Thyroid gland (tissue), 4 donors: ENCODE measurements around the gene OSMR. TPM values are rescaled to one million over a fixed set of nuclear protein-coding genes. Genes with fewer than 3 reads are reported as not detected.

Source experiments
- DNase-seq, 2 donors: peaks; one replicate each; pipeline ENCODE4 v3.0.0-alpha.2; 2019
- H3K27ac ChIP-seq, 3 donors: fragments of 200-600 bp; sonication (generic); 1 replicate in 2 of 3; 2 replicates in 1 of 3; pipeline ENCODE4 v1.5.1; 2016 to 2019; ENCODE audit warnings: mild to moderate bottlenecking in 1 of 3, moderate library complexity in 1 of 3
- H3K27me3 ChIP-seq: fragments of 200-600 bp; sonication (generic); one replicate; pipeline ENCODE4 v1.5.1; 2019
- H3K36me3 ChIP-seq, 2 donors: fragments of 200-600 bp; sonication (generic); one replicate each; pipeline ENCODE4 v1.5.1; 2016 to 2019
- H3K4me1 ChIP-seq, 2 donors: fragments of 200-600 bp; sonication (generic); one replicate each; pipeline ENCODE4 v1.5.1; 2017 to 2019
- H3K4me3 ChIP-seq, 3 donors: fragments of 200-600 bp; sonication (generic); replicated peaks in 1 of 3; 1 replicate in 2 of 3; 2 replicates in 1 of 3; pipeline ENCODE4 v1.5.1; 2016; ENCODE audit warnings: mild to moderate bottlenecking in 1 of 3
- H3K9me3 ChIP-seq: fragments of 200-600 bp; sonication (generic); one replicate; pipeline ENCODE4 v1.5.1; 2017
- POLR2A ChIP-seq, 2 donors: fragments of 450-650 bp; IDR thresholded peaks; one replicate each; pipeline ENCODE4 v1.6.1; 2017; ENCODE audit warnings: antibody characterized with exemption in 2 of 2, mild to moderate bottlenecking in 2 of 2, moderate library complexity in 1 of 2
- WGBS, 2 donors: methylation state at CpG; one replicate each; pipeline ENCODE4 v1.1.5; 2017; 5-methylcytosine and 5-hydroxymethylcytosine counted together
- intact Hi-C: fragments of 100-400 bp; cut with DNase I; formaldehyde crosslinking; loops from one replicate; pipeline ENCODE4 v1.15.1; 2023
- total RNA-seq, 4 donors: library from RNA; depleted of rRNA; stranded (reverse); fragments of >200 nt; gene quantifications; one replicate each; pipeline ENCODE4 v1.2.3, GENCODE V29; 2016
- TF ChIP-seq, protein P1 (sequence below), 6 experiments: fragments of 200-600 bp in 3 of 6; fragments of 450-650 bp in 3 of 6; sonication (generic) in 3 of 6; IDR thresholded peaks; one replicate each; pipeline ENCODE4 v1.5.1; 2016 to 2019; ENCODE audit warnings: antibody characterized with exemption in 6 of 6, mild to moderate bottlenecking in 2 of 6, inconsistent platforms in 1 of 6, moderate library complexity in 1 of 6

The OSMR gene
- total RNA-seq, 4 donors from 2014 or later = 18.2 to 104 (median 33.9) TPM

- H3K27ac ChIP-seq = peak overlapping the region in 1 of 3 donors; percentile 7
Measured at GRCh38 chr5:38807570-38808483, 38.0 kb upstream of the OSMR start.

DNA sequence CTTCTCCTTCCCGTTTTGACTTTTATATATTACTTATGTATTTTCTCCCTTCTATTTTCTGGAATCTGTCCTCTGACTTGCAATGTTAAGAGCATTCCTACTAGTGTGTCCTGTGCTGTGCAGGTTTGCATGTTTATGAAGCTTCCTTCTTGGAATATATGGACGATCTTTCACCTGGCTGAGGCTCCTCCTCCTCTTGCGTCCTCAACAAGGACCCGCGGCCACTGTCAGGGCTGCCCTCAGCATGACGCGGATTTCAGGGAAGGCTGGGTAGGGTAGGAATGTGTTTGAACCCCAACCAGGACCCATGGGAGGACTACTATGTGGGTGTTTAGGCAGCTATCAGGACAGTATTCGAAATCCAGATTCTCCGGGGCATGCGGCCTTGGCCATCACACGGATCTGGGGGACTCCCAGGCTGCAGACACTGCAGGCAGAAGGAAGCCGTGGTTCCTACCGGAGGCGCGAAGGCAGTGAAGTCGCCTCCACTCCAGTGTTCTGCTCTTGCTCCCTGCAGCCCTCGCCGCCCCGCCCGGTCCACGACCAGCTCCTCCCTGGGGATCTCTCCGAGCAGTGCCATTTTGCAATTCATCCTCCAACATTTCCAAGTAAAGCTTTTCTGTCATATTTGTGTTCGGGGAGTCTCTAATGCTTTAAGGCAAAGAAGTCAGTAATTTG lies 37.0 kb upstream of the OSMR start:
- H3K27me3 ChIP-seq = no peaks in the 10 kb centered on the region
- no peak overlapping the region for H3K27ac ChIP-seq
- peaks cover 3 to 8% of the 10 kb centered on the region in 2 donors for H3K4me1 ChIP-seq
- TF ChIP-seq POLR2A (IDR thresholded peaks at IDR 0.05) = no peak
- TF ChIP-seq, protein P1, sequence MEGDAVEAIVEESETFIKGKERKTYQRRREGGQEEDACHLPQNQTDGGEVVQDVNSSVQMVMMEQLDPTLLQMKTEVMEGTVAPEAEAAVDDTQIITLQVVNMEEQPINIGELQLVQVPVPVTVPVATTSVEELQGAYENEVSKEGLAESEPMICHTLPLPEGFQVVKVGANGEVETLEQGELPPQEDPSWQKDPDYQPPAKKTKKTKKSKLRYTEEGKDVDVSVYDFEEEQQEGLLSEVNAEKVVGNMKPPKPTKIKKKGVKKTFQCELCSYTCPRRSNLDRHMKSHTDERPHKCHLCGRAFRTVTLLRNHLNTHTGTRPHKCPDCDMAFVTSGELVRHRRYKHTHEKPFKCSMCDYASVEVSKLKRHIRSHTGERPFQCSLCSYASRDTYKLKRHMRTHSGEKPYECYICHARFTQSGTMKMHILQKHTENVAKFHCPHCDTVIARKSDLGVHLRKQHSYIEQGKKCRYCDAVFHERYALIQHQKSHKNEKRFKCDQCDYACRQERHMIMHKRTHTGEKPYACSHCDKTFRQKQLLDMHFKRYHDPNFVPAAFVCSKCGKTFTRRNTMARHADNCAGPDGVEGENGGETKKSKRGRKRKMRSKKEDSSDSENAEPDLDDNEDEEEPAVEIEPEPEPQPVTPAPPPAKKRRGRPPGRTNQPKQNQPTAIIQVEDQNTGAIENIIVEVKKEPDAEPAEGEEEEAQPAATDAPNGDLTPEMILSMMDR (IDR thresholded peaks at IDR 0.05) = no peak
- H3K9me3 ChIP-seq = no peaks in the 10 kb centered on the region
- H3K4me3 ChIP-seq = no peak overlapping the region
- intact Hi-C loops = loop anchor here (5.0 to 10.0 kb wide), 2 partner anchors 144 to 367 kb away; no protein-coding TSS in a partner anchor
- DNase-seq = no peak
- no peaks in the 10 kb centered on the region for H3K36me3 ChIP-seq
- 85 to 92% methylated on average over 22 of the region's 23 CpGs for WGBS, 2 donors

More at GRCh38 chr5:38807570-38808483, 38.0 kb upstream of the OSMR start:
- H3K4me3 ChIP-seq = no peak overlapping the region
- 61 to 64% methylated on average over 8 of the region's 8 CpGs for WGBS, 2 donors
- no peaks in the 10 kb centered on the region for H3K9me3 ChIP-seq
- DNase-seq = no peak
- intact Hi-C loops = loop anchor here (5.0 to 10.0 kb wide), 2 partner anchors 143 to 366 kb away; no protein-coding TSS in a partner anchor
- H3K27me3 ChIP-seq = no peaks in the 10 kb centered on the region
- TF ChIP-seq POLR2A (IDR thresholded peaks at IDR 0.05) = no peak
- TF ChIP-seq, protein P1 (IDR thresholded peaks at IDR 0.05) = no peak
- H3K4me1 ChIP-seq = peaks cover 3 to 8% of the 10 kb centered on the region in 2 donors
- no peaks in the 10 kb centered on the region for H3K36me3 ChIP-seq

GRCh38 chr5:38809388-38810359 lies 36.1 kb upstream of the OSMR start:
- DNase-seq = peak; percentile 80 to 86
- Histone ChIP-seq H3K36me3 (no peaks in the 10 kb centered on the region), H3K4me1 (peaks cover 3 to 8% of the 10 kb centered on the region in 2 donors), H3K9me3 (no peaks in the 10 kb centered on the region), H3K27me3 (no peaks in the 10 kb centered on the region), H3K27ac (no peak overlapping the region), H3K4me3 (no peak overlapping the region)
- WGBS, 2 donors = 27 to 29% methylated on average over 13 to 14 of the region's 14 CpGs
- TF ChIP-seq, protein P1 (IDR thresholded peaks at IDR 0.05) = peak; percentile 71 to 92 (median 83)
- no peak for TF ChIP-seq POLR2A (IDR thresholded peaks at IDR 0.05)
- intact Hi-C loops = loop anchor here (5.0 to 10.0 kb wide), 2 partner anchors 145 to 367 kb away; no protein-coding TSS in a partner anchor

DNA sequence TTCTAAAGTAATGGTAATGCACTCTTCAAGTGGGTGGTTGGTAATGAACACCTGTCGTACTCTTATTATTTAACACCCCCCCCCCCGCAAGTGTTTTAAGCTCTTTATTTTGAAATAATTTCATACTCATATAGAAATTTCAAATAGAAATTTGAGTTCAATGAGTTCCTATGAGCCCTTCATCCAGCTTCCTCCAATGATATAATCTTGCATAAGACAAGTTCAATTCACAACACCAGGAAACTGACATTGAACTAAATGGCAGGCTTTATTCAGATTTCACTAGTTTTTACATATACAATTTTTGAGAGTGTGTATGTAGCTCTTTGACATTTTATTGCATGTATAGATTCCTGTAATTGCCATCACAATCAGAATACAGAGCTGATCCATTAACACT lies 30.9 kb upstream of the OSMR start:
- no peak for DNase-seq
- Histone ChIP-seq H3K9me3 (no peaks in the 10 kb centered on the region), H3K27ac (no peak overlapping the region), H3K27me3 (no peaks in the 10 kb centered on the region), H3K4me3 (no peak overlapping the region), H3K36me3 (no peaks in the 10 kb centered on the region), H3K4me1 (peaks cover 8 to 9% of the 10 kb centered on the region in 2 donors)
- no peak for TF ChIP-seq POLR2A (IDR thresholded peaks at IDR 0.05)
- TF ChIP-seq, protein P1 (IDR thresholded peaks at IDR 0.05) = no peak
- WGBS, 2 donors = 95 to 96% methylated on average over 2 of the region's 2 CpGs
- intact Hi-C loops = no loop called here
